HG02970 (cell line): ENCODE results near the gene SMAD7.

ENCODE experiments used
- ATAC-seq: cut with Tn5 transposase; IDR thresholded peaks from one replicate; pipeline ENCODE4 v1.9.1; 2021; ENCODE audit warnings: mild to moderate bottlenecking, moderate library complexity, moderate number of reproducible peaks; ENCODE audit not compliant: unreplicated experiment, low FRiP score

The SMAD7 gene

GRCh38 chr18:48962252-48962993, 11.7 kb upstream of the SMAD7 start:
- no peak for ATAC-seq

GRCh38 chr18:48961547-48961946, 10.8 kb upstream of the SMAD7 start:
- no peak for ATAC-seq

GRCh38 chr18:48959921-48960920, 9.5 kb upstream of the SMAD7 start:
- no peak for ATAC-seq

GRCh38 chr18:48959551-48959920, 8.8 kb upstream of the SMAD7 start:
- no peak for ATAC-seq

- ATAC-seq: no peak
Measured at GRCh38 chr18:48958951-48959350, 8.2 kb upstream of the SMAD7 start.

GRCh38 chr18:48957616-48958015, 6.9 kb upstream of the SMAD7 start:
- no peak for ATAC-seq

GRCh38 chr18:48957136-48957535, 6.4 kb upstream of the SMAD7 start:
- no peak for ATAC-seq

GRCh38 chr18:48956356-48956755, 5.6 kb upstream of the SMAD7 start:
- no peak for ATAC-seq

- ATAC-seq: no peak
Measured at GRCh38 chr18:48955830-48956261, 5.1 kb upstream of the SMAD7 start.

- ATAC-seq: no peak
Measured at GRCh38 chr18:48954886-48955819, 4.4 kb upstream of the SMAD7 start.

- no peak for ATAC-seq
Measured at GRCh38 chr18:48953104-48953706, 2.4 kb upstream of the SMAD7 start.

- peak; percentile 24 for ATAC-seq
Measured at GRCh38 chr18:48952287-48953103, 1.7 kb upstream of the SMAD7 start.

GRCh38 chr18:48951448-48952286, 902 bp upstream of the SMAD7 start:
- peak; percentile 40 for ATAC-seq

GRCh38 chr18:48949606-48950535, 894 bp downstream of the SMAD7 start:
- ATAC-seq: no peak

GRCh38 chr18:48949050-48949605, 1.6 kb downstream of the SMAD7 start:
- ATAC-seq: no peak

GRCh38 chr18:48948112-48949049, 2.4 kb downstream of the SMAD7 start:
- no peak for ATAC-seq
